Heart left ventricle (tissue), 16 donors: ENCODE measurements around the gene LSM4. TPM values are rescaled to one million over a fixed set of nuclear protein-coding genes. Genes with fewer than 3 reads are reported as not detected.
"Not testable (repeated sequence)": the region's sequence is repeated elsewhere in the genome, so short reads cannot be mapped to it uniquely, and the experiment has no call there.

ENCODE experiments used
- ATAC-seq, 4 donors: fragments of 200-7000 bp; cut with Tn5 transposase; one replicate each; pipeline ENCODE4 v1.9.1; 2020 to 2022; ENCODE audit warnings: moderate library complexity in 4 of 4, mild to moderate bottlenecking in 3 of 4, moderate number of reproducible peaks in 1 of 4
- DNase-seq, 5 donors: peaks; one replicate each; pipeline ENCODE4 v3.0.0-alpha.2; 2020
- H3K27ac ChIP-seq, 12 donors: fragments of 200-600 bp; sonication (generic) in 4 of 12; one replicate each; pipeline versions ENCODE4 v1.5.0 to v1.8.0; 2016 to 2022; ENCODE audit warnings: mild to moderate bottlenecking in 2 of 12
- H3K27me3 ChIP-seq, 9 donors: fragments of 200-600 bp; sonication (generic) in 2 of 9; one replicate each; pipeline versions ENCODE4 v1.5.1 to v1.8.0; 2016 to 2022; ENCODE audit warnings: mild to moderate bottlenecking in 3 of 9
- H3K36me3 ChIP-seq, 9 donors: fragments of 200-600 bp; sonication (generic) in 2 of 9; one replicate each; pipeline versions ENCODE4 v1.5.0 to v1.8.0; 2018 to 2022; ENCODE audit warnings: mild to moderate bottlenecking in 2 of 9
- H3K4me1 ChIP-seq, 12 donors: fragments of 200-600 bp; sonication (generic) in 4 of 12; one replicate each; pipeline versions ENCODE4 v1.5.0 to v1.8.0; 2016 to 2022; ENCODE audit warnings: mild to moderate bottlenecking in 3 of 12
- H3K4me3 ChIP-seq, 12 donors: fragments of 200-600 bp; sonication (generic) in 4 of 12; one replicate each; pipeline versions ENCODE4 v1.5.0 to v1.8.0; 2017 to 2022; ENCODE audit warnings: mild to moderate bottlenecking in 9 of 12, moderate library complexity in 4 of 12
- H3K9me3 ChIP-seq, 12 donors: fragments of 200-600 bp; sonication (generic) in 4 of 12; one replicate each; pipeline versions ENCODE4 v1.5.0 to v1.8.0; 2016 to 2022; ENCODE audit warnings: mild to moderate bottlenecking in 1 of 12
- CTCF ChIP-seq, 12 donors: fragments of 200-600 bp; sonication (generic) in 4 of 12; IDR thresholded peaks; one replicate each; pipeline versions ENCODE4 v1.5.0 to v1.8.0; 2018 to 2022; ENCODE audit warnings: antibody characterized with exemption in 12 of 12, mild to moderate bottlenecking in 5 of 12
- POLR2A ChIP-seq, 2 donors: fragments of 450-650 bp; IDR thresholded peaks; one replicate each; pipeline ENCODE4 v1.6.1; 2017; ENCODE audit warnings: antibody characterized with exemption in 2 of 2, mild to moderate bottlenecking in 2 of 2, moderate library complexity in 2 of 2
- WGBS, 4 donors: extraction: QIAGEN DNeasy Blood & Tissue Kit in 2 of 4; methylation state at CpG; one replicate each; pipeline versions ENCODE4 v1.1.5 to v1.1.7; 2013 to 2018; 5-methylcytosine and 5-hydroxymethylcytosine counted together
- intact Hi-C, 10 donors: fragments of 100-400 bp; cut with DNase I; formaldehyde crosslinking; loops; one replicate each; pipeline versions ENCODE4 v1.11.1 to v1.14.2; 2022
- polyA plus RNA-seq, 2 donors: library from polyadenylated mRNA; stranded (reverse); fragments of 200-250 nt; gene quantifications; one replicate each; pipeline ENCODE4 v1.2.3, GENCODE V29; 2013
- total RNA-seq, 9 donors: library from RNA; depleted of rRNA in 2 of 9; stranded (reverse); fragments of >200 nt in 2 of 9; fragmentation: NEBNext Ultra II Directional in 3 of 9; extraction: Animal tissue kit (Norgen Biotek cat#: 25700) in 3 of 9; gene quantifications; one replicate each; pipeline versions ENCODE4 v1.1.0 to v1.2.4, GENCODE V29; 2016 to 2023
- donor health status: ischemic (EF 13 %, LVEDD 7.1; RV severe dilation, severe dysfunction).
- donor health status: healthy with polysubstance abuse.
- donor health status: DM: no; HTN: yes; CAD: no.
- donor health status: DM: no; HTN: no; CAD: no.
- donor health status: ischemic (EF 25% LVEDD 6.9; RV normal size, moderate dysfunction).
- donor health status: ischemic (EF 25% LVEDD 5.7; RV mildly dilated, moderate dysfunction).
- donor health status: healthy.
- donor health status: DM: yes; HTN: yes; CAD: no.
- donor health status: ischemic (EF 35%, LVEDD 5.7; RV mildly dilated, moderate dysfunction).
- donor health status: nonischemic (EF 11% LVEDD 7.7; RV severe dilation, severe dysfunction).
- donor health status: DM: yes; HTN: yes; CAD: no.
- donor health status: PGD.
- donor health status: ischemic (EF 29% LVEDD 5.4; RV normal size, mild dysfunction).
- donor health status: nonischemic (EF 23%, LVEDD 6.1; RV moderate dilation, normal function).

The LSM4 gene
- total and polyA plus RNA-seq, 11 donors, result 65.8 to 171 (median 104) TPM

- H3K4me1 ChIP-seq, result peaks cover 3 to 37% (median 26%) of the 10 kb centered on the region in 12 donors
- H3K36me3 ChIP-seq, result no peaks in the 10 kb centered on the region
- no peaks in the 10 kb centered on the region for H3K9me3 ChIP-seq
- H3K27me3 ChIP-seq, result no peaks in the 10 kb centered on the region
- TF ChIP-seq POLR2A (IDR thresholded peaks at IDR 0.05) (no peak), CTCF (IDR thresholded peaks at IDR 0.05) (no peak)
- DNase-seq, result no peak
- no peak overlapping the region for H3K4me3 ChIP-seq
- no peak overlapping the region for H3K27ac ChIP-seq
- 92 to 94% (median 93%) methylated on average over 5 of the region's 5 CpGs for whole genome bisulfite sequencing, 4 donors
- intact Hi-C loops, result loop anchor here in 6 of 10 donors (2.0 to 10.0 kb wide), 5 partner anchors 119 to 132 kb away; partner anchors contain the start of genes RAB3A (in 4 of the 6) and MPV17L2 (in 1 of the 6)
- ATAC-seq, result no peak
Measured at GRCh38 chr19:18326772-18327171, 3.9 kb upstream of the LSM4 start.

- intact Hi-C loops, result loop anchor here in 6 of 10 donors (1.0 to 10.0 kb wide), 4 partner anchors 45 to 130 kb away; partner anchors contain the start of genes RAB3A (in 2 of the 6) and MPV17L2 (in 1 of the 6)
- peaks cover 3 to 58% (median 46%) of the 10 kb centered on the region in 12 donors for H3K4me1 ChIP-seq
Measured at GRCh38 chr19:18324373-18324731, 1.5 kb upstream of the LSM4 start.

DNA sequence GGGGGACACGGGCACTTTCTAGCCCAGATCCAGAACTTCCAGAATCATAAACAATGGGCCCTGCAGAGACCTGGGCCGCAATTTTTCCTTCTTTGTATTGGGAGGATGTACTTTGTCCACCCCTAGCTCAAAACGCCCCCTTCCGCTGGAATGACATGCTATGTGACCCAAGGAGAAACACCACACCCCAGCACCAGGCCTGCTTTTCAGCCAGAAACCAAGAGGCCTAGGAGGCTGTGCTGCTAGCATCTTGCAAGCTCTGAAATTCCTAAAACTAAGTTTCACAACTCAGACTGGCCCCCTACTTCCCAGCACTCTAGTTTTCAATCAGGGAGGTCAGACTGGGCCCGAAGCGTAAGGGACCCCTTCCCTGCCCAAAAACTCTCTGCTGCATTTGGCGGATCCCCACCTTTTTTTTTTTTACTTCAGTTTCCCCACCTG is 538 bp downstream of the LSM4 start:
- no peaks in the 10 kb centered on the region for H3K27me3 ChIP-seq
- TF ChIP-seq POLR2A (IDR thresholded peaks at IDR 0.05) (no peak), CTCF (IDR thresholded peaks at IDR 0.05) (peak in 5 of 12 donors; percentile 10 to 31 (median 17))
- peak overlapping the region; percentile 62 to 98 (median 88) for H3K27ac ChIP-seq
- H3K4me1 ChIP-seq, result peaks cover 2 to 64% (median 48%) of the 10 kb centered on the region in 12 donors
- H3K4me3 ChIP-seq, result peak overlapping the region; percentile 25 to 91 (median 81)
- ATAC-seq (peak in 2 of 4 donors; percentile 14 to 32), DNase-seq (peak in 3 of 5 donors; percentile 51 to 72 (median 51))
- H3K36me3 ChIP-seq, result no peaks in the 10 kb centered on the region
- intact Hi-C loops, result loop anchor here in 6 of 10 donors (2.0 to 10.0 kb wide), 4 partner anchors 18 to 128 kb away; partner anchors contain the start of genes RAB3A (in 2 of the 6) and MPV17L2 (in 1 of the 6)
- WGBS, 4 donors, result 1 to 5% (median 2%) methylated on average over 7 of the region's 7 CpGs
- H3K9me3 ChIP-seq, result no peaks in the 10 kb centered on the region

More at GRCh38 chr19:18324373-18324731, 1.5 kb upstream of the LSM4 start:
- H3K4me3 ChIP-seq, H3K27me3 ChIP-seq, H3K36me3 ChIP-seq, DNase-seq, ATAC-seq, H3K9me3 ChIP-seq: not testable (repeated sequence)
- 35 to 53% (median 37%) methylated on average over 6 of the region's 6 CpGs for WGBS, 4 donors
- H3K27ac ChIP-seq, result peak overlapping the region in 11 of 12 donors; percentile 81 to 98 (median 92)

- Histone ChIP-seq H3K36me3 (no peaks in the 10 kb centered on the region), H3K27me3 (no peaks in the 10 kb centered on the region), H3K4me1 (peaks cover 2 to 66% (median 48%) of the 10 kb centered on the region in 12 donors), H3K4me3 (peak overlapping the region in 8 of 12 donors; percentile 68 to 88 (median 84)), H3K9me3 (no peaks in the 10 kb centered on the region), H3K27ac (peak overlapping the region in 11 of 12 donors; percentile 75 to 98 (median 89))
- intact Hi-C loops, result loop anchor here in 6 of 10 donors (2.0 to 10.0 kb wide), 4 partner anchors 17 to 127 kb away; partner anchors contain the start of genes RAB3A (in 2 of the 6) and MPV17L2 (in 1 of the 6)
- TF ChIP-seq CTCF (IDR thresholded peaks at IDR 0.05) (no peak), POLR2A (IDR thresholded peaks at IDR 0.05) (no peak)
- no peak for ATAC-seq
- no peak for DNase-seq
- WGBS, 4 donors, result 14 to 23% (median 18%) methylated on average over 9 of the region's 9 CpGs
Measured at GRCh38 chr19:18321734-18322102, 1.2 kb downstream of the LSM4 start.
